Suprapubic skin (tissue), 3 donors: ENCODE data around the gene CC2D1B.

Source experiments
- CTCF ChIP-seq, 2 donors: fragments of 200-600 bp in 1 of 2; fragments of 450-650 bp in 1 of 2; sonication (generic) in 1 of 2; IDR thresholded peaks; one replicate each; pipeline ENCODE4 v1.5.1; 2016 to 2019; ENCODE audit warnings: antibody characterized with exemption in 2 of 2, mild to moderate bottlenecking in 1 of 2, moderate library complexity in 1 of 2
- EP300 ChIP-seq: sonication (generic); formaldehyde crosslinking; IDR thresholded peaks from one replicate; pipeline ENCODE4 v1.6.1; 2017; ENCODE audit warnings: antibody characterized with exemption

GRCh38 chr1:52355436-52355835 lies 10.6 kb downstream of the CC2D1B start:
- TF ChIP-seq CTCF (IDR thresholded peaks at IDR 0.05): no peak
- TF ChIP-seq EP300: no peak
